Measurements from ENCODE around the gene AFDN.

The AFDN gene

GRCh38 chr6:167840160-167840525 is 13.4 kb downstream of the AFDN start:
- DNase-seq (ENCODE audit: low read depth): no peak

GRCh38 chr6:167840526-167841179 is 13.9 kb downstream of the AFDN start:
- peak; percentile 51 for DNase-seq (ENCODE audit: low read depth)

- DNase-seq (ENCODE audit: low read depth): no peak
These were observed 15.3 kb downstream of the AFDN start for GRCh38 chr6:167841981-167842380.

- no peak for DNase-seq (ENCODE audit: low read depth)
These were observed 15.7 kb downstream of the AFDN start for GRCh38 chr6:167842457-167842856.

GRCh38 chr6:167843023-167843422 is 16.3 kb downstream of the AFDN start:
- DNase-seq (ENCODE audit: low read depth): no peak

GRCh38 chr6:167845856-167846255 is 19.1 kb downstream of the AFDN start:
- DNase-seq (ENCODE audit: low read depth): no peak

- peak; percentile 63 for DNase-seq (ENCODE audit: low read depth)
These were observed 20.4 kb downstream of the AFDN start for GRCh38 chr6:167846997-167847606.

- DNase-seq (ENCODE audit: low read depth): no peak
These were observed 21.2 kb downstream of the AFDN start for GRCh38 chr6:167847936-167848335.

GRCh38 chr6:167848783-167849182 is 22.1 kb downstream of the AFDN start:
- DNase-seq (ENCODE audit: low read depth): no peak

- DNase-seq (ENCODE audit: low read depth): peak; percentile 93
These were observed 23.2 kb downstream of the AFDN start for GRCh38 chr6:167849846-167850459.

GRCh38 chr6:167850782-167851181 is 24.1 kb downstream of the AFDN start:
- DNase-seq (ENCODE audit: low read depth): no peak

GRCh38 chr6:167851370-167851952 is 24.8 kb downstream of the AFDN start:
- DNase-seq (ENCODE audit: low read depth): no peak

- DNase-seq (ENCODE audit: low read depth): peak; percentile 99
These were observed 29.2 kb downstream of the AFDN start for GRCh38 chr6:167855825-167856425.

GRCh38 chr6:167856474-167856873 is 29.8 kb downstream of the AFDN start:
- DNase-seq (ENCODE audit: low read depth): no peak

GRCh38 chr6:167856999-167857660 is 30.4 kb downstream of the AFDN start:
- DNase-seq (ENCODE audit: low read depth): peak; percentile 96

- DNase-seq (ENCODE audit: low read depth): peak; percentile 76
These were observed 31.4 kb downstream of the AFDN start for GRCh38 chr6:167858086-167858591.

- DNase-seq (ENCODE audit: low read depth): peak; percentile 72
These were observed 32.3 kb downstream of the AFDN start for GRCh38 chr6:167858842-167859664.

GRCh38 chr6:167860550-167861226 is 34.0 kb downstream of the AFDN start:
- no peak for DNase-seq (ENCODE audit: low read depth)

GRCh38 chr6:167861424-167861823 is 34.7 kb downstream of the AFDN start:
- DNase-seq (ENCODE audit: low read depth): no peak

- no peak for DNase-seq (ENCODE audit: low read depth)
These were observed 37.2 kb downstream of the AFDN start for GRCh38 chr6:167863897-167864296.

- no peak for DNase-seq (ENCODE audit: low read depth)
These were observed 39.9 kb downstream of the AFDN start for GRCh38 chr6:167866642-167867041.
